Fibroblast of lung (primary cell): ENCODE measurements around the gene MMS22L. TPM values are rescaled to one million over a fixed set of nuclear protein-coding genes. Genes with fewer than 3 reads are reported as not detected.

Source experiments
- DNase-seq, 2 donors: peaks; one replicate each; pipeline versions ENCODE4 v3.0.0 to v3.0.0-alpha.2; 2010; ENCODE audit warnings: low read depth in 2 of 2
- H2AFZ ChIP-seq: 2 replicates; pipeline ENCODE4 v1.5.1; 2012; ENCODE audit warnings: low read length, control low read depth, inconsistent platforms
- H3K27ac ChIP-seq: 2 replicates; pipeline ENCODE4 v1.5.1; 2011; ENCODE audit warnings: low read length, control low read depth; ENCODE audit not compliant: insufficient read depth
- H3K27me3 ChIP-seq: 2 replicates; pipeline ENCODE4 v1.5.1; 2011; ENCODE audit warnings: mild to moderate bottlenecking, low read length; ENCODE audit not compliant: control insufficient read depth, insufficient read depth
- H3K36me3 ChIP-seq: 2 replicates; pipeline ENCODE4 v1.5.1; 2011; ENCODE audit warnings: low read length; ENCODE audit not compliant: control insufficient read depth, insufficient read depth
- H3K4me1 ChIP-seq: 2 replicates; pipeline ENCODE4 v1.5.1; 2011; ENCODE audit warnings: low read length; ENCODE audit not compliant: control insufficient read depth, insufficient read depth; ENCODE audit errors: extremely low read depth
- H3K4me2 ChIP-seq: 2 replicates; pipeline ENCODE4 v1.5.1; 2011; ENCODE audit warnings: low read length, control low read depth; ENCODE audit not compliant: insufficient read depth; ENCODE audit errors: extremely low read depth
- H3K4me3 ChIP-seq, 4 experiments: fragments of 200-600 bp in 1 of 4; sonication (generic) in 1 of 4; replicated peaks in 1 of 4; 2 replicates each; pipeline ENCODE4 v1.5.1; 2011 to 2016; ENCODE audit warnings: low read length in 4 of 4, low read depth in 3 of 4, mild to moderate bottlenecking in 3 of 4, control low read depth in 2 of 4, inconsistent platforms in 1 of 4, mixed read lengths in 1 of 4; ENCODE audit not compliant: insufficient read depth in 1 of 4; ENCODE audit errors: control extremely low read depth in 1 of 4
- H3K79me2 ChIP-seq: 2 replicates; pipeline ENCODE4 v1.5.1; 2012; ENCODE audit warnings: mild to moderate bottlenecking, low read length, inconsistent platforms; ENCODE audit not compliant: control insufficient read depth, insufficient read depth
- H3K9ac ChIP-seq: 2 replicates; pipeline ENCODE4 v1.5.1; 2011; ENCODE audit warnings: mild to moderate bottlenecking, low read length, control low read depth; ENCODE audit not compliant: insufficient read depth
- H3K9me3 ChIP-seq: 2 replicates; pipeline ENCODE4 v1.5.1; 2012; ENCODE audit warnings: low read depth, low read length; ENCODE audit not compliant: control insufficient read depth, insufficient read depth
- H4K20me1 ChIP-seq: 2 replicates; pipeline ENCODE4 v1.5.1; 2011; ENCODE audit warnings: low read length; ENCODE audit not compliant: control insufficient read depth, insufficient read depth; ENCODE audit errors: extremely low read depth
- EZH2 ChIP-seq: IDR thresholded peaks from 2 replicates; pipeline ENCODE4 v1.5.1; 2012; ENCODE audit warnings: low read length, control low read depth, mild to moderate bottlenecking; ENCODE audit errors: missing control alignments
- polyA plus RNA-seq, 2 donors: library from polyadenylated mRNA; depleted of rRNA in 1 of 2; stranded (reverse) in 1 of 2; unstranded in 1 of 2; fragments of >200 nt; gene quantifications; 2 replicates each; pipeline ENCODE4 v1.2.1, GENCODE V29; 2011 to 2012; ENCODE audit warnings: missing spikeins in 1 of 2
- total RNA-seq: library from RNA; depleted of rRNA; stranded (reverse); fragments of >200 nt; gene quantifications from 2 replicates; pipeline ENCODE4 v1.2.1, GENCODE V29; 2014
- TF ChIP-seq, protein P1 (sequence below), 2 donors: IDR thresholded peaks in 1 of 2; conservative IDR thresholded peaks in 1 of 2; 1 replicate in 1 of 2; 2 replicates in 1 of 2; pipeline ENCODE4 v1.5.1; 2011 to 2012; ENCODE audit warnings: low read length in 2 of 2, control low read depth in 1 of 2, inconsistent platforms in 1 of 2, low read depth in 1 of 2, mild to moderate bottlenecking in 1 of 2

The MMS22L gene
- total and polyA plus RNA-seq, 2 donors (not counting 1 experiment from before 2014, with no cell fraction given), result 9.5 to 11.1 TPM

DNA sequence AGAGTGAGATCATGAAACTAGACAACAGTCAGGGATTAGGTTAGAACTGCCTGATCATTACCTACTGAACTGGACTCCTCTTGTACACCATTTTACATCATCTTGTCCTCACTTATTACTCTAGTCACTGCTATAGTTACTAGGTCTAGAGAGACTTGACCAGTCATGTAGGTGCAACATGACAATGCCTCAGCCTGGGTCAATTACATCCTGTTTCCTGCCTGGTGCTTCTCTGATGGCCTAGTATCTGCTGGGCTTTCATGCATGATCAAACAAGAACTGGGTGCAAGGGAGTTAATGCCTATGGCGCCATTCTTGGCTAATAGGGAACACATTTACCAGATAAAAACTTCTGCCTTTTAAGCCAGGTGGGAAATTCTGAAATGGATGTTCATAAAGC lies 39.2 kb upstream of the MMS22L start:
- Histone ChIP-seq H3K4me3 (no peak overlapping the region), H4K20me1 (no peaks in the 10 kb centered on the region), H3K9me3 (no peaks in the 10 kb centered on the region), H3K79me2 (no peaks in the 10 kb centered on the region), H3K4me1 (peaks cover 2% of the 10 kb centered on the region), H2AFZ (no peak overlapping the region), H3K27me3 (no peaks in the 10 kb centered on the region), H3K36me3 (no peaks in the 10 kb centered on the region), H3K27ac (no peak overlapping the region), H3K9ac (no peak overlapping the region), H3K4me2 (no peak overlapping the region)
- TF ChIP-seq EZH2, result no peak
- TF ChIP-seq, protein P1, sequence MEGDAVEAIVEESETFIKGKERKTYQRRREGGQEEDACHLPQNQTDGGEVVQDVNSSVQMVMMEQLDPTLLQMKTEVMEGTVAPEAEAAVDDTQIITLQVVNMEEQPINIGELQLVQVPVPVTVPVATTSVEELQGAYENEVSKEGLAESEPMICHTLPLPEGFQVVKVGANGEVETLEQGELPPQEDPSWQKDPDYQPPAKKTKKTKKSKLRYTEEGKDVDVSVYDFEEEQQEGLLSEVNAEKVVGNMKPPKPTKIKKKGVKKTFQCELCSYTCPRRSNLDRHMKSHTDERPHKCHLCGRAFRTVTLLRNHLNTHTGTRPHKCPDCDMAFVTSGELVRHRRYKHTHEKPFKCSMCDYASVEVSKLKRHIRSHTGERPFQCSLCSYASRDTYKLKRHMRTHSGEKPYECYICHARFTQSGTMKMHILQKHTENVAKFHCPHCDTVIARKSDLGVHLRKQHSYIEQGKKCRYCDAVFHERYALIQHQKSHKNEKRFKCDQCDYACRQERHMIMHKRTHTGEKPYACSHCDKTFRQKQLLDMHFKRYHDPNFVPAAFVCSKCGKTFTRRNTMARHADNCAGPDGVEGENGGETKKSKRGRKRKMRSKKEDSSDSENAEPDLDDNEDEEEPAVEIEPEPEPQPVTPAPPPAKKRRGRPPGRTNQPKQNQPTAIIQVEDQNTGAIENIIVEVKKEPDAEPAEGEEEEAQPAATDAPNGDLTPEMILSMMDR (conservative IDR thresholded peaks at IDR 0.05 in 1 of 2, IDR thresholded peaks at IDR 0.05 in 1 of 2; ENCODE audit: low read depth in 1 of 2, low read length in 2 of 2), result no peak
- no peak for DNase-seq

DNA sequence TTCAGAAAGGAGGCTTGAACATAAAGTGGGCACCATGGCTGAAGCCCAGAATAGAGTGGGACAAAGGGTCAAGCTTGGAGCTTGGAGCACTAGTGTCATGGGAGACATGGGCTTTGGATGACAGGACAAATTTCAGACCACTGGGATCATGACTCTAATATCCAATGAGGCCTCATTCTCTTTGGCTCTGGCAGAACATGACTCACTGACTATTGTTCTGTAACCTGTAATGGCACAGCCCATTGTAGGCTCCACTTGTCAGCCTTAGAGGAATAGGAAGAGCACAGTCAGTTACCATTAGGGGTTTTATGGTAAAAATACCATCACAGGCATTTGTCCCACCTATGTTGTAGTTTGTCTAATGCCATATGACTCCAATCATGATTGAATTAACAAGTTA lies 34.0 kb upstream of the MMS22L start:
- H4K20me1 ChIP-seq, result no peaks in the 10 kb centered on the region
- no peaks in the 10 kb centered on the region for H3K4me1 ChIP-seq
- H3K9ac ChIP-seq, result no peak overlapping the region
- no peak for TF ChIP-seq EZH2
- TF ChIP-seq, protein P1 (conservative IDR thresholded peaks at IDR 0.05 in 1 of 2, IDR thresholded peaks at IDR 0.05 in 1 of 2; ENCODE audit: low read depth in 1 of 2, low read length in 2 of 2), result no peak
- no peak for DNase-seq
- no peak overlapping the region for H3K27ac ChIP-seq
- H3K4me2 ChIP-seq, result no peak overlapping the region
- no peaks in the 10 kb centered on the region for H3K9me3 ChIP-seq
- H2AFZ ChIP-seq, result no peak overlapping the region
- no peaks in the 10 kb centered on the region for H3K36me3 ChIP-seq
- H3K27me3 ChIP-seq, result no peaks in the 10 kb centered on the region
- no peaks in the 10 kb centered on the region for H3K79me2 ChIP-seq
- H3K4me3 ChIP-seq, result no peak overlapping the region

DNA sequence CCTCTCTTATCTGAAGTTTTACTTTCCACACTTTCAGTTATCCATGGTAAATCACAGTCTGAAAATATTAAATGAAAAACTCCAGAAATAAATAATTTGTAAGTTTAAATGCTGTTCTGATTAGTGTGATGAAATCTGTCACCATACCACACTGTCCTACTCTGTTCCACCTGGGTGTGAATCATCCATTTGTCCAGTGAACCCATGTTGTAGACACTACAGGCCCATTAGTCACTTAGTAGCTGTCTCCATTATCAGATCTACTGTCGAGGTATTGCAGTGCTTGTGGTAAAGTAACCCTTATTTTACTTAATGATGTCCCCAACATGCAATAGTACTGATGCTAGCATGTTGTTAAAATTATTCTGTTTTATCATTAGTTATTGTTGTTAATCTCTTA lies 29.2 kb upstream of the MMS22L start:
- no peak overlapping the region for H3K4me2 ChIP-seq
- H3K79me2 ChIP-seq, result no peaks in the 10 kb centered on the region
- no peaks in the 10 kb centered on the region for H3K4me1 ChIP-seq
- no peak overlapping the region for H3K4me3 ChIP-seq
- no peaks in the 10 kb centered on the region for H3K36me3 ChIP-seq
- no peaks in the 10 kb centered on the region for H4K20me1 ChIP-seq
- TF ChIP-seq EZH2, result no peak
- TF ChIP-seq, protein P1 (conservative IDR thresholded peaks at IDR 0.05 in 1 of 2, IDR thresholded peaks at IDR 0.05 in 1 of 2; ENCODE audit: low read depth in 1 of 2, low read length in 2 of 2), result no peak
- no peaks in the 10 kb centered on the region for H3K9me3 ChIP-seq
- H3K27ac ChIP-seq, result no peak overlapping the region
- no peak overlapping the region for H3K9ac ChIP-seq
- no peak overlapping the region for H2AFZ ChIP-seq
- no peaks in the 10 kb centered on the region for H3K27me3 ChIP-seq
- DNase-seq, result peak in 1 of 2 donors; percentile 45
